Stimulated activated CD8-positive, alpha-beta memory T cell treated with anti-CD3 and anti-CD28 coated beads, Interleukin-12 subunit alpha, Interleukin-12 subunit beta, amount 100 ng/mL, for 24 hours (primary cell): ENCODE data around the gene PAX1.

ENCODE experiments used
- DNase-seq: peaks from one replicate; pipeline ENCODE4 v3.0.0-alpha.2; 2020; ENCODE audit errors: extremely low read depth

PAX1 gene

DNA sequence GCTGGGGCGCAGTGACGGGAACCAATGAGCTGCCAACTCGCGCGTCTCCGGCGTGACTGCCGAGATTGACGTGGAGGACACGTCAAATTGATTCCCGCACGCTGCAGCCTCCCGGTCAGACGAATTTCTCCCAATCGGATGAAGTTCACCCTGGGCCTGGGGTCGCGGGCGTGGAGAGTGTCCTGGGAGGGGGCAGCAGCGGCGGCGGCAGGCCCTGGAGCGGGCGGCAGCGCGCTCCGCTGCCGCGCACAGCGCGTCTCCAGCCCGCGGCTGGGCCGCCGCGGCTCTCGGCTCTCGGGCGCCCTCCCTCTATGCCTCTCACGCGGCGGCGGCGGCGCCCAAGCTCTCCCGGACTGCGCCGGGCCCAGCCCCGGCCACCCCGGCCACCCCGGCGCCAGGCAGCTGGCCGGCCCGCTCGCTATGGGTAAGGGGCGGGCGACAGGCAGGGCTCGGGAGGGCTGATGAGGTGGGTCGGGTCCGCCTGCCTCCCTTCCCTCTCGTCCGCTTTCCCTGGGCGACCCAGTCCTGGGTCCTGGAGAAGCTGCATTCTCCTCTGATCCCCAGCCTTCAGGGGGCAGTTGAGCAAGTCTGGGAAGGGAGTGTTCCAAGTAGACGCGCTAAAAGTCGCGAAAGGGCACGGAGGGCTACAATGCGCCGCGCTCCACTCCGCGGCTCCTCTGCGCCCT lies at the start of gene PAX1:
PAX1 (plus strand) TSS at position 90 of the 686 bp plus-strand sequence; CDS start at position 139, 49 bp downstream.
- DNase-seq = no peak

- no peak for DNase-seq
Measured at GRCh38 chr20:21656308-21657067, 49.0 kb upstream of the PAX1 start.

DNA sequence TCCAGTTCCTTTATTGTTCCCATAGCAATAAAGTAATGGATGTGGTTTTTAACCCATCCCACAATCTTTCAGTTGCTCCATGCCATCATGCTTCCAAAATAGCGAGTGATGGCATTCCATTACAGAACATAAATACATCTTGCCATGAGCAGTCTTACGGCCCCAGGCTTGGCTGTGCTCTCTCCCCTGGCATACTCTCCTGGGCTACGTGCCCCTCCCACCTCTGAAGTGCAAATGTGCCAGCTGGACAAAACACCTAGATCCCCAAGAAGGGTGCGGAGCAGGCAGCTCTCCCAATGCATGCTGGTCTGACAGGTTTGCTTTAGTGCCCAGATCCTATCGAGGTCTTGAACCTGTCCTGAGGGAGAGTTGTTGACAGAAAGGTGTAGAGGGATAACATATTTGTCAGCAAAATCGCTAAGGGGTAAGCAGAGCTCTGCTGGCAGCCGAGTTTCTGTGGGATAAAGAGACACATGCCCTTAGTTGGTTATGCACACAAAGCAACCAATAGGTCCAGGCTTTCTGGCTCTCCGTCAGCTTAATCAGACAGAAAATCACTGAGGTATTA lies 43.9 kb upstream of the PAX1 start:
- DNase-seq = no peak

DNA sequence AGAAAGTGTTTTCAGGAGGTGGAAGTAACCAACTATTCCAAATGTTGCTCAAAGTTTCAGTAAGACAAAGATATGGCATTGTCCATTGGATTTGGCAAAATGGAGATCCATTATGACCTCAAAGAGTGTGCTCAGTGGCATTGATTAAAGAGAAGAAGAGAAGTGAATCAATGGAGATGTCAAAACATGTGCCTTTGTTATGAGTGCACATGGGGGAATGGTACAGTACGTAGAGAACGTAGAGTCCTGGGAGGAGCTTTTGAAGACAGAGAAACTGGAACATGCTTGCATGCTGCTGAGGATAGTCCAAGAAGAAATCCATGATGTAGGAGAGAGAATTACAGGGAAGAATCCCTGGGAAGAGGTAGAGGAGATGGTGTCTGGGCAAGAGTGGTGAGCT lies 42.0 kb upstream of the PAX1 start:
- DNase-seq = no peak

DNA sequence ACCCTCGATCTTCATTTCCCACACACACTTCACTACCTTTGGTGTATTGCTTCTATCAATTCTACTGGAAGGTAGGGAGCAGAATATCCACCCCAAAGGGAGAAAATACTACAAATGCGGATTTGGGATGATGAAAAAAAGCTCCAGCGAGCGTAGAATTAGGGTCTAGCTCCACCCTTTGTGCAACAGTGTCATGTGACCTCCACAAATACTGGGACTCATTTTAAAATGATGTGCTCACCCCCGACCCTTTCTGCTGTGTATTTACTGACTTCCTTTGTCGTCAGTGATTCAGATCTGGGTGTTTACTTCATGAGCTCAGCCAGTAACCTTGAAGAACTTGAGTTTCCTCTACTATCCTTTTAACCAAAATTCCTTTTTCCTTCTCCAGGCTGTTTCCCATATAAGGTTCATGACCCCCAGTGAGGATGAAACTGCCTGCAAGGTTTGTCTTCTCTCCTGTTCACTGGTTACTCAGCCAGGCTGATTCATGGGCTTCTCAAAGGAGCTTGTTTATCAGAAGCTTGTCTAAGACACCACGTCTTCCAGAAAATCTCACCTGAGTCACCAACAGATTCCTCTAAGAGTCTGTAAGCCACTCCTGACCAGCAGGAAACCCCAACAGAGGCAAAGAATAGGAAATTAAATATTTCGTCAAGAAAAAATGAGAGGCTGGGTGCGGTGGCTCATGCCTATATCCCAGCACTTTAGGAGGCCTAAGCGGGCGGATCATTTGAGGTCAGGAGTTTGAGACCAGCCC lies 39.6 kb upstream of the PAX1 start:
- no peak for DNase-seq

DNA sequence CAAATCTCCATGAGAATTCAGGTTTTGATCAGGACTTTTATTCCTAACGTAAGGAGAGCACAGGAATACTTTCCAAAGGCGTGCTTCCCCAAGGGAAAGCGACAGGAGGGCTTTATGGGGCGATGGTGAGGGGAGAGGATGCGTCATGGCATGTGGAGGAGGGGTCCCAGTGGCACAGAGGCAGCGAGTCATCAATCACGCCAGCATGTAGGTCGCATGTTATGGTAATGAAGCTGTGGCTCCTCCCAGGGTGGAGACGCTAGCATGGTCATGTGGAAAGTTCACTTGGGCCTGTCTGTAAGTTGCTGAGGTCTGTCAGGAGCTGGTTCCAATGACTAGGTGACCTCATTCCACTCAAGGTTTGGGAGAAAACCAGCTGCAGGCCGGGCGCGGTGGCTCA lies 35.3 kb upstream of the PAX1 start:
- DNase-seq = no peak

DNA sequence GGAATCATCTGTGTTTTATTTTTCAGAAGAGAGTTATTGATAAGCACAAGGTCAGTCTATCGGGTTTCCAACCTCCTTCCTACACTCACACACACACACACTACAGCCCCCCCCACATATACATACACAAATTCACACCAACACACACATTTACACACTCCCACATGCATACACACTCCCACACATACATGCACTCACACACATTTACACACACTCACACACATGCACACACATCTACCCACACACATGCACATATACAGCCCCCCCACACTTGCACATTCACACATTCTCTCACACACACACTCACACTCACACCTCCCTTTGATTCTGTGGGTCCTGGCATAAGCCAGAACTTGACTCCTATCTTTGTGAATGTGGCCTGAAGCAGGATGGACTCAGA lies 34.5 kb upstream of the PAX1 start:
- no peak for DNase-seq

- no peak for DNase-seq
Measured at GRCh38 chr20:21677261-21677660, 28.2 kb upstream of the PAX1 start.

- DNase-seq = no peak
Measured at GRCh38 chr20:21677781-21678180, 27.7 kb upstream of the PAX1 start.

DNA sequence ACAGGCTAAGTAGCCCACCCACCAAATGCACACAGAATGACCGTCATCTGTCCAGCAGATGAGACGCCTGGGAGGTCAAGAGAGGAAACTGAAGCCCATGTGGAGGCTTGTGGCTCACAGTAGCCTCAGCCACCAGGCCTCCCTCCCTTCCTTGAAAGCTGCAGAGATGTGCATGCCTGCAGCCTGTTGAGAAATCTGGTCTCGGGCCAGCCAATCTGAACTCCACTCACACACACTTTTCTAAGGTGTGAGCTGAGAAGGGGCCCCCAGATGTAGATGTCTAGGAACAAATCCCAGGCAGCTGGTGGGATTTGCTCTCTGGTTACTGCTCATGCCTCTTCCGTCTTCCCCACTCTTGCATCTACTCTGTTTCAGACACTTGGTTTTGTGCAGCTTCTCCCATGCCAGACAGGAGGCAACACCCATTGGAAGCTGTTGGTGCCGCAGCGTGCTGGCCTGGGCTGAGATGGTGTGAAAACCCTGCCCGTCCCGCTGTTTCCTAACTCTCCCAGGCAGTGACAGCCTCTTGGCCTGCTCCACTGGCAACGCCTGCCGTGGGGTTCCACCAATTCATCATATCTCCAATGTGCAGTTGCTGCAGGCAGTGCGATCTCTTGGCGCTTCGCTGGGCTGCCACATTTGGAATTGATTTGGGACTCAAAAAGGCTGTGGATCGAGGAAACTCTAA lies 24.1 kb upstream of the PAX1 start:
- no peak for DNase-seq

- no peak for DNase-seq
Measured at GRCh38 chr20:21681922-21682318, 23.5 kb upstream of the PAX1 start.

GRCh38 chr20:21682521-21682954 lies 22.9 kb upstream of the PAX1 start:
- no peak for DNase-seq

DNA sequence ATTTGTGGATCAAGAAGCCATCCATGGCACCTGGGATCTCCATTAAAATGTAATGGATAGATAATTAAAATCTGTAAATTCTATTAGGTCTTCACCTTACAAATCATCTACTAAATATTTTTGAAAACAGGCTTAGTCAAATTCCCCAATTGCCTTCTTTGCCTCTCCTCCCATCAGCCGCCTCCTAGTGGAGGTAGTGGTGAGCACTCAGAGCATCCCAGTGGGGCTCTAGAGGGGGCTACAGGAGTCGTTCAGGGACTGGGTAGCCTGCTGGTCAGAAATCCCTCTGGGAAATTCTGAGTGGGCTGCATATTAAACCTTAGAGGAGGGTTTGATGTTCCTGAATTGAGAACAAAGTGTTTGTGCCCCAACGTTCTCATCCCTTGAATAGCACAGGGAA lies 20.8 kb upstream of the PAX1 start:
- no peak for DNase-seq

DNA sequence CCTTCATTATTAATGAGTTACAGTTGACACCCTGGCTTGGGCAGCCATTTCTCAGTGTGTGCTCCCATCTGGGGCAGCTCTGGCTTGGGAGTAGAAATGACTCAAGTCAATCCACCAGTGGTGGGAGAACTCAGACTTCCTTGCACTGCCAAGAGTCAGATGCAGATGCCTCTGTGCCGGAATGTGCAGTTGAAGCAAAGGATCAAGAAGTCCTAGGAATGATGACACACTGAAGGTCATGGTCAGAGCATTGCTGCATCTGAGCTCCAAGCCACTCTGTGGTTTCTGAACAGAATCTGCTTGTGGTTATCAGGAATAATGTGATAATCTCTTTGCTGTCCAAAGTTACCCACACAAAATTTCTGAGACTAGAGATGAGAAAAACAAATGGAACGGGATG lies 19.5 kb upstream of the PAX1 start:
- no peak for DNase-seq

GRCh38 chr20:21693322-21693721 lies 12.1 kb upstream of the PAX1 start:
- DNase-seq = no peak

DNA sequence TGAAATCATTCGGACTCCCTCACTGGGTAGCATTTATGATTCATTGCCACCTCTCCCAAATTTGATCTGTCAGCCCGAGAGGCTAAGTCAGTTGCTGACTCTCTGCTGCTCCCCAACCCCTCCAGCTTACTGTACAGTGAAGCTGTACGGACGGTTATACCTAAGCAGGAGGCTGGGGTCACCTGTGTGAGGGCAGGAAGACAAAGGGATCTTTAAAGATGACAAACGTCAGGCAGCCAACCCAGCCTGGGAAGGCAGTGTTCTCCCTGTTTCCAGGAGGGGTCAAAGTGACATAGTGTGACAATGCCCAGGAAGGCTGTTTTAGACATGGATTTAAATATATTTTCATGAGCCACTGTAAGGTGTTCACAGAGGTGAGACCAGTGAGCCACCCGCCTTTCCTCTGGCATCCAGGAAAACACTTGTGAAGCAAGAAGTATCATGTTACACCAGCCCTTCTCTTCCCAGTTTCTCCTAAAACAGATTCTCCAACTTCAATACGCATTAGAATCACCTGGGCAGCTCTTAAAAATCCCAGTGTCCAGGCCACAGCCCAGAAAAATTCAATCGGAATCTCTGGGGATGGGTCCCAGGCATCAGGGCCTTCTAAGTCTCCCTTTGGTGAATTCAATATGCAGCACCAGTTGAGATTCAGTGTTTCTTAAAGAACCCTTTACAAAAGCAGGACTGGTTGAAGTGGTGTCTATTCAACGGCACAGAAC lies 6.8 kb upstream of the PAX1 start:
- no peak for DNase-seq

DNA sequence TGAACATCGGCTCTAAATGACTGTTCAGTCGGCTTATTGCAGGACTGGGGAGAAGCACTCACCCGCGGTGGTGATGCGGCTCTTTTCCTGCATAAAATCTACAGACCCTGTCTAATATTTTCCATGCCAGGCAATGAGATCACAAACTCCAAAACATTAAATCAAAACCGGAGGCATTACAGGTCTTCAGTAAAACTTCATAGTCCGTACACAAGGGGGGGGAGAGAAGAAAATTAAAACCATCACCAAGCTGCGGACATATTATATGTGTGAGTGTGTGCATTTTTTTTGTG lies 6.3 kb upstream of the PAX1 start:
- DNase-seq = no peak

DNA sequence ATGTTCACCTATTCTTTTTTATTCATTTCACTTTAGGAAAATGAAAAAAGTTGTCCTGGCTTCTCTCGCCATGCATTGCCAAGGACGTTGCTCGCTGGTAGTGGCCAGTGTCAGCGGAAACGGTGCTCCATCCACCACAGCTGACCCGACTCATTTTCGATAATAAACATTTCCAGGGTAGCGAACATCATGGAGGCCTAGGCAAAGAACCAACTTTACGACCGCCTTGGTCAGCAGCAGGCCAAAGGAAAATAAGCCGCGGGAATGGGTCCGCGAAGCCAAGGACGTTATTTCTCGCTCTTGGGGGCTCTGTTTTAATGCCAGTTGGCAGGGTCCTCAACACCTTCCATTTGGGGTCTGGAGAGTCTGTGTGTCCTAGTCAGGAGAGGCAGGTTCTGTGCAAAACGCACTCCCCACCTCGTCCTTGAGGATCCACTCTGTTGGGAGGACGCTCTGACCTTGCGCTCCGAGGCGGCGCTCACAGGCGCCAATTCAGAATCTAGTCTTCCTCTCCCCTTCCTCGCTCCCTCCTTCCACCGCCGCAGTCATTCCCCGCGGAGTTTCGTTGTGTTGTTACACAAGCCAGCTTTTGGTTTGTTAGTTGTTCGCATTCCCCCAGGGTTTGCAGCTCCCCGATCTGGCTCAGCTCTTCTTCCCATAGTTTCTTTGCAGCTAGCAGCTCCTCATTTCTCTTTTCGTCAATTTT lies 4.1 kb upstream of the PAX1 start:
- DNase-seq = no peak

DNA sequence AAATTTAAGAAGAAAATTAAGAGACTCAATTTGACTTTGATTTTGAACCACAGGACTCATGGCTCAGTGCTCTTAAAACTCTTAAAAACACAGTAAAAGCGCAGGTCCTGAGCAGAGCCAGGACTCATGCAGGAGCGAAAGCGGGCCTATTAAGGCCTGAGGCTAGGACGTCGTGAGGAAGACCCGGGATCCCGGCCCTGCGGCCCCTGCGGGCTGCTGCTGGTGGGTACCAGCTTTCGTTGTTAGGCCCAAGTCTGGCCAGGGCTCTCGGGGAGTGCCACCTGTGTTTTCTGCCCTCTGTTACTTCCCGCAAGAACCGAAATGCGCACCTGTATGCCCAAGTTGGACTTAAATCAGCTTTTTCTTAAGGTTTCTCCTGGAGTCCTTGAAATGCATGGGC lies 3.4 kb upstream of the PAX1 start:
- DNase-seq = no peak

DNA sequence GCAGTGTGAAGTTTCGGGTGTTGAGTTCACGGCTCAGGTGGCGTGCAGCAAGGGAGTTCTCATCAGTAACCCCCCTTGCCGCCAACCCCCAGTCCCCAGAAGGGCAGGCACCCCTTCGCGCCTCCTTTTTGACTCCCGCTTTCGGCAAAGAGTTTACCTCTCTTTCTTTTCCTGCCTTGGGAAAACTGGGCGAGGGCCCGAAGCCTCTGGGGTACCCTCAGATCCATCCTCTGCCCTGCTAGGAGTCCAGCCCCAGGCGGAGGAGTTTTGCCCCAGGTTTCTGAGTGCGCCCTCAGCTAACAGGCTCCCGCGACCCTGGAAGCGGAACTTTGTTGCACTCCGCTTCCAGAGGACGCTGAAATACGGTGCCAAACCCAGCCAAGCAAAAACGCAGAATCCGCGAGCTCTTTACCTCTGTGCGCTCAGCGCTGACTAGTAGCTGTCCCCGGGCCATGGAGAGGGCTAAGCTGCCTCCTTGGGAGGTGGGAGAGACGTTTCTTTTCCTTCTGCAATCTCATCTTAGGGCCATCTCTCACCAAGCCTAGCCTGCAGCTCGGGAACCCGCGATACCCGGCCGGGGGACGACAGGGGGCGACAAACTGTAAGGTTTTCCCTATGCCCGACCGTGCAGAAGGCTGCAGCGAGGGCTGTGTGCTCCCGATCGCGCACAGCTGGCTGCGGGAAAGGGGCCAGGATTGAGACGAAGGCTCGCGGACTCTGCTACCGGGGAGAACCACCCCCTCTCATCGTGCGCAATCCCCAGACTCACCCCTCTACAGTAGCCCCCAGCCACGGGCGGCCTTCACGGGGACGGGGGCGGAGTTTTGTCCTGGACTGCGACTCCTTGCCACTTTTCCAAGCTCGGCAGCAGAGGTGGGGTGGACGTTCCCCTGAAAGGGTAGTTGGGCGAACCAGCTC lies 2.7 kb upstream of the PAX1 start:
- no peak for DNase-seq
